Keratinocyte (primary cell): ENCODE results near the gene KCNG1. TPM values are rescaled to one million over a fixed set of nuclear protein-coding genes. Genes with fewer than 3 reads are reported as not detected.

Experiments used
- DNase-seq: peaks from one replicate; pipeline ENCODE4 v3.0.0-alpha.2; 2011; ENCODE audit warnings: low read depth, missing footprints, low spot score
- FAIRE-seq: peaks from 2 replicates; lab custom pipeline; 2011; peaks lifted over from hg19 to GRCh38; lab: Jason Lieb, UNC
- H2AFZ ChIP-seq: 2 replicates; pipeline ENCODE4 v1.6.0; 2012; ENCODE audit warnings: low read length, control low read depth, inconsistent platforms; ENCODE audit not compliant: control insufficient read depth
- H3K27ac ChIP-seq: 2 replicates; pipeline ENCODE4 v1.5.1; 2011; ENCODE audit warnings: low read length; ENCODE audit not compliant: control insufficient read depth, insufficient read depth
- H3K27me3 ChIP-seq: 3 replicates; pipeline ENCODE4 v1.6.0; 2011; ENCODE audit warnings: low read length; ENCODE audit not compliant: control insufficient read depth, insufficient read depth; ENCODE audit errors: extremely low read depth
- H3K36me3 ChIP-seq, 2 experiments: 2 replicates in 1 of 2; 3 replicates in 1 of 2; pipeline ENCODE4 v1.5.1; 2011; ENCODE audit warnings: low read length in 2 of 2, mild to moderate bottlenecking in 1 of 2; ENCODE audit not compliant: control insufficient read depth in 2 of 2, insufficient read depth in 2 of 2; ENCODE audit errors: extremely low read depth in 1 of 2
- H3K4me1 ChIP-seq: 3 replicates; pipeline ENCODE4 v1.5.1; 2011; ENCODE audit warnings: low read length; ENCODE audit not compliant: control insufficient read depth, insufficient read depth; ENCODE audit errors: extremely low read depth
- H3K4me2 ChIP-seq: 3 replicates; pipeline ENCODE4 v1.6.0; 2011; ENCODE audit warnings: low read depth, low read length; ENCODE audit not compliant: control insufficient read depth, insufficient read depth; ENCODE audit errors: extremely low read depth
- H3K4me3 ChIP-seq, 3 experiments: fragments of 200-600 bp in 1 of 3; sonication (generic) in 1 of 3; 2 replicates in 2 of 3; 3 replicates in 1 of 3; pipeline ENCODE4 v1.5.1; 2011 to 2016; ENCODE audit warnings: low read length in 3 of 3, mild to moderate bottlenecking in 3 of 3, control low read depth in 2 of 3, inconsistent platforms in 1 of 3, low read depth in 1 of 3, mixed read lengths in 1 of 3, mixed run types in 1 of 3, moderate library complexity in 1 of 3; ENCODE audit not compliant: control insufficient read depth in 2 of 3, insufficient read depth in 2 of 3; ENCODE audit errors: extremely low read depth in 1 of 3
- H3K79me2 ChIP-seq: 2 replicates; pipeline ENCODE4 v1.6.0; 2012; ENCODE audit warnings: low read length; ENCODE audit not compliant: control insufficient read depth, insufficient read depth
- H3K9ac ChIP-seq: 3 replicates; pipeline ENCODE4 v1.6.0; 2011; ENCODE audit warnings: low read length; ENCODE audit not compliant: control insufficient read depth, insufficient read depth; ENCODE audit errors: extremely low read depth
- H3K9me1 ChIP-seq: 3 replicates; pipeline ENCODE4 v1.6.0; 2011; ENCODE audit warnings: low read length; ENCODE audit not compliant: control insufficient read depth, insufficient read depth; ENCODE audit errors: extremely low read depth
- H3K9me3 ChIP-seq: 2 replicates; pipeline ENCODE4 v1.5.1; 2012; ENCODE audit warnings: low read depth, low read length; ENCODE audit not compliant: control insufficient read depth
- H4K20me1 ChIP-seq: 3 replicates; pipeline ENCODE4 v1.6.0; 2011; ENCODE audit warnings: low read length; ENCODE audit not compliant: control insufficient read depth, insufficient read depth; ENCODE audit errors: extremely low read depth
- CTCF ChIP-seq, 3 experiments: IDR thresholded peaks in 1 of 3; conservative IDR thresholded peaks in 1 of 3; optimal IDR thresholded peaks in 1 of 3; 2 replicates in 2 of 3; 3 replicates in 1 of 3; pipeline versions ENCODE3 to v1.5.1; 2011; ENCODE audit warnings: low read length in 3 of 3, mild to moderate bottlenecking in 3 of 3, moderate library complexity in 2 of 3, control low read depth in 1 of 3, inconsistent platforms in 1 of 3; ENCODE audit not compliant: insufficient read depth in 2 of 3; ENCODE audit errors: extremely low read depth in 1 of 3
- EZH2 ChIP-seq: IDR thresholded peaks from one replicate; pipeline ENCODE4 v1.6.1; 2012; ENCODE audit warnings: inconsistent platforms, mild to moderate bottlenecking, low read length, moderate library complexity
- dilution Hi-C: fragments of 300-500 bp; cut with MboI; formaldehyde crosslinking; loops from one replicate; pipeline ENCODE4 v1.7.0; 2020; ENCODE audit warnings: low sequenced_read_pairs; ENCODE audit not compliant: extremely low pct_ligation_motif_present
- polyA plus RNA-seq, 5 experiments: library from polyadenylated mRNA; depleted of rRNA in 3 of 5; stranded (reverse) in 3 of 5; stranded (forward) in 1 of 5; unstranded in 1 of 5; fragments of >200 nt; gene quantifications; 1 replicate in 1 of 5; 2 replicates in 3 of 5; 3 replicates in 1 of 5; pipeline versions ENCODE4 v1.2.1 to v1.2.3, GENCODE V29; 2011 to 2012; ENCODE audit warnings: missing spikeins in 2 of 5, low read depth in 1 of 5, low replicate concordance in 1 of 5

The KCNG1 gene
- polyA plus RNA-seq, 1 donor (not counting 4 experiments of a cell fraction or from before 2014, with no cell fraction given), result 2.5 TPM

DNA sequence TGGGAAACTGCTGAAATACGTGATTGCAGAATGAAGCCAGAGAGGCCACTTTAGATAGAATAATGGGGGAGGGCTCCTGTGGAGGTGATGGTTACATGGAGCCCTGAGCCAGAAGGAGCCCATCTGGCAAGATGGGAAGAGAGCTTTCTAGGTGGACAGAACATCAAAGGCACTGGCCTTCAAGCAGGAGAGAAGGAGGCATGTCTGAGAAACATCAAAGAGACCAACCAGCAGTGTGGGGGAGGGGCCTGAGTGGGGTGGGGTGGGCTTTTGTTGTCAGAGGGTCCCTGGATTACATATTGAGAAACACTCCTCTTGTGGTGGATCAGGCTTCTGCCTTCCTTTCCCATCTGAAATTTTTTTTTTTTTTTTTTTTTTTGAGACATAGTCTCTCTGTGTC lies 1.9 kb upstream of the KCNG1 start:
- Histone ChIP-seq H3K27me3 (peaks cover 52% of the 10 kb centered on the region), H3K9me3 (no peaks in the 10 kb centered on the region), H3K27ac (no peak overlapping the region), H3K4me2 (no peak overlapping the region), H3K4me1 (peaks cover 17% of the 10 kb centered on the region), H3K4me3 (no peak overlapping the region), H3K9ac (no peak overlapping the region), H2AFZ (no peak overlapping the region), H3K36me3 (no peaks in the 10 kb centered on the region), H4K20me1 (no peaks in the 10 kb centered on the region), H3K79me2 (no peaks in the 10 kb centered on the region), H3K9me1 (peaks cover 3% of the 10 kb centered on the region)
- dilution Hi-C loops, result no loop called here
- TF ChIP-seq CTCF (optimal IDR thresholded peaks at IDR 0.05 in 1 of 3, IDR thresholded peaks at IDR 0.05 in 1 of 3, conservative IDR thresholded peaks at IDR 0.05 in 1 of 3; ENCODE audit: extremely low read depth in 1 of 3, insufficient read depth in 2 of 3, low read length in 3 of 3), result no peak
- TF ChIP-seq EZH2, result no peak
- no peak for FAIRE-seq
- no peak for DNase-seq

DNA sequence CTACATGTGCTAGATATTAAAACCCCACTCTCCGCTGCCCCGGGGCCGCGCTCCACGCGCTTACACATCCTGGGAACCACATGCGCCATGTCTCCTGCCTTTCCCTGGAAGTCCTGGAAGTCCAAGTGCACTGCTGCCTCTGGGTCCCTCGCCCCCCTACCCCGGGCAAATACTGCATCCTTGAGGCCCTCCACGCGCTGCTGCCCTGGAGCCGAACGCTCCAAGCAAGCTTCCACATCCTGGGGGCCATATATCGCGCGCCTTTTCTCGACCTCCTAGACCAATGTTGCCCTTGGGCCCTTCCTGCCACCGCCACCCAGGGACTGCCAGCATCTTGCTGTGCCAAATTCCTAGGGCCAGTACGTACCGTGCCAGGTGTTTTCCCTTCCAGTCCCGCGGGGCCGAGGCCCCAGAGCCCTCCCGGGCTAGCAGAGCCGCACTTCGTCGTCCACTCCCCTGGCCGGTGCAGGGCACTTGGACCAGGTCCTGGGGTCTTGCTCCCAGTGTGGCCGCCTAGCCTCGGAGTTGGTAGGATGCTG lies 779 bp upstream of the KCNG1 start:
- no peak for FAIRE-seq
- Histone ChIP-seq H3K27me3 (peaks cover 42% of the 10 kb centered on the region), H3K79me2 (no peaks in the 10 kb centered on the region), H3K9ac (peak overlapping the region; percentile 41), H4K20me1 (no peaks in the 10 kb centered on the region), H3K36me3 (no peaks in the 10 kb centered on the region), H2AFZ (peak overlapping the region; percentile 69), H3K4me3 (peak overlapping the region; percentile 64 to 66 (median 64)), H3K9me1 (peaks cover 3% of the 10 kb centered on the region), H3K9me3 (no peaks in the 10 kb centered on the region), H3K4me1 (peaks cover 17% of the 10 kb centered on the region), H3K27ac (no peak overlapping the region), H3K4me2 (peak overlapping the region; percentile 79)
- dilution Hi-C loops, result no loop called here
- TF ChIP-seq EZH2, result peak; percentile 58
- no peak for TF ChIP-seq CTCF (optimal IDR thresholded peaks at IDR 0.05 in 1 of 3, IDR thresholded peaks at IDR 0.05 in 1 of 3, conservative IDR thresholded peaks at IDR 0.05 in 1 of 3; ENCODE audit: extremely low read depth in 1 of 3, insufficient read depth in 2 of 3, low read length in 3 of 3)
- no peak for DNase-seq
